HFFc6 (cell line): Measurements from ENCODE around the gene WASF1. TPM values are rescaled to one million over a fixed set of nuclear protein-coding genes. Genes with fewer than 3 reads are reported as not detected.
A peak's percentile ranks its signal among the peaks of the same experiment; 100 is the strongest.

Experiments used
- DNase-seq: peaks from one replicate; pipeline ENCODE4 v3.0.0-alpha.2; 2018
- H3K27ac Mint-ChIP-seq: 2 replicates; pipeline ENCODE4 v1.8.0; 2020; ENCODE audit warnings: mild to moderate bottlenecking, mixed read lengths
- H3K27me3 Mint-ChIP-seq: 2 replicates; pipeline ENCODE4 v1.8.0; 2021; ENCODE audit warnings: mild to moderate bottlenecking, moderate library complexity, mixed read lengths; ENCODE audit not compliant: insufficient read depth
- H3K36me3 Mint-ChIP-seq: 2 replicates; pipeline ENCODE4 v1.8.0; 2021; ENCODE audit warnings: low read depth, mixed read lengths
- H3K4me1 Mint-ChIP-seq: 2 replicates; pipeline ENCODE4 v1.8.0; 2020; ENCODE audit warnings: low read depth, mixed read lengths
- H3K4me3 Mint-ChIP-seq: 2 replicates; pipeline ENCODE4 v1.8.0; 2020; ENCODE audit warnings: mild to moderate bottlenecking, moderate library complexity, mixed read lengths
- H3K9me3 Mint-ChIP-seq: 2 replicates; pipeline ENCODE4 v1.8.0; 2020; ENCODE audit warnings: mild to moderate bottlenecking, mixed read lengths
- CTCF ChIP-seq: fragments of 200-600 bp; sonication (generic); IDR thresholded peaks from 2 replicates; pipeline ENCODE4 v1.5.0; 2021; ENCODE audit warnings: antibody characterized with exemption, mild to moderate bottlenecking
- total RNA-seq, 6 experiments: library from RNA; stranded (reverse); fragmentation: NEBNext Ultra II Directional; extraction: Animal tissue kit (Norgen Biotek cat#: 25700); gene quantifications; 2 replicates in 1 of 6; 3 replicates in 5 of 6; pipeline ENCODE4 v1.2.3, GENCODE V29; 2021

WASF1 gene
- total RNA-seq, 6 experiments from 2014 or later = 11.6 to 13.5 (median 12.3) TPM

GRCh38 chr6:110098511-110099116 lies 80.9 kb downstream of the WASF1 start:
- no peak overlapping the region for H3K27ac Mint-ChIP-seq
- no peak for TF ChIP-seq CTCF
- peaks cover 18% of the 10 kb centered on the region for H3K4me1 Mint-ChIP-seq
- H3K9me3 Mint-ChIP-seq = no peaks in the 10 kb centered on the region
- DNase-seq = no peak
- peaks cover 10% of the 10 kb centered on the region for H3K36me3 Mint-ChIP-seq
- H3K4me3 Mint-ChIP-seq = no peak overlapping the region
- H3K27me3 Mint-ChIP-seq = no peaks in the 10 kb centered on the region

DNA sequence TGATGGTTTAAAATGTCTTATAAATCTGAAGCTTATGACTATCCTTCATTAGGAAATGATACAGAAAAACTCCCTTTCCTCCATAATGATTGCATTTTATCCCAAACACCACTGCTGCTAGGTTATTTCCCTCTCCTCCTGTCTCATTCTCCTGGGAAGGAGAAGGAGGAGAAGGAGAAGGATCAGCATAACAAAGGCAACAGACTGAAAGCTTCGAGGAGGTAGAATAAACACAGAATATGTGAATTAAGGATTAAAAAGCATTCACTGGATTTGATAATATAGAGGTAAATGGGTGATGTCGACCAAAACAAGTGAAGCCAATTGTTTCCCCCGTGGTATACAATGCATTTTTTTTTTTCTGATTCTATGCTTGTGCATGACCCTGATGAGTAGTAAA lies 82.0 kb downstream of the WASF1 start:
- H3K4me3 Mint-ChIP-seq = no peak overlapping the region
- no peak for DNase-seq
- H3K27me3 Mint-ChIP-seq = no peaks in the 10 kb centered on the region
- H3K36me3 Mint-ChIP-seq = peaks cover 7% of the 10 kb centered on the region
- no peak for TF ChIP-seq CTCF
- no peaks in the 10 kb centered on the region for H3K9me3 Mint-ChIP-seq
- peaks cover 18% of the 10 kb centered on the region for H3K4me1 Mint-ChIP-seq
- peak overlapping the region; percentile 32 for H3K27ac Mint-ChIP-seq

DNA sequence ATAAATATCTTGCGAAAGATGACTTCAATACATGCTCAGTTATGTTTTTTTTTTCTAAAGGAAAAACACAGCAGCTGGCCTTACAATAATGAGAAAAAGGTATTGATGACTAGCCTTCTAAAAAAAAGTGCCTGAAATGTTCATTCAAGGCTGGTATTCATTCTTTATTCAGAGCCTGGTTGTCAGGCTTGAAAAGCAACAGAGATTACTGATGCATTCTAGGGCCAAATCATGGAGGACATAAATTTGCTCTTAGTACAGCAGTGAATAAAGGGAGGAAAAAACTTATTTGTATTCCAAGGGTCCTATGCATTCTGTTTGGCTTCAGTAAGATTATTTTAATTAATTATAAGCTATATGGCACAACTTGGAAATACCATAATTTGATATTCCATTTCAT lies 83.5 kb downstream of the WASF1 start:
- no peaks in the 10 kb centered on the region; the same call in 1 of the 2 replicates for H3K36me3 Mint-ChIP-seq
- H3K27ac Mint-ChIP-seq = no peak overlapping the region
- TF ChIP-seq CTCF = no peak
- no peaks in the 10 kb centered on the region for H3K27me3 Mint-ChIP-seq
- H3K9me3 Mint-ChIP-seq = no peaks in the 10 kb centered on the region
- DNase-seq = no peak
- no peak overlapping the region for H3K4me3 Mint-ChIP-seq
- peaks cover 18% of the 10 kb centered on the region for H3K4me1 Mint-ChIP-seq

- TF ChIP-seq CTCF = no peak
- Mint-ChIP-seq H3K9me3 (no peaks in the 10 kb centered on the region), H3K36me3 (no peaks in the 10 kb centered on the region; the same call in 1 of the 2 replicates), H3K4me1 (peaks cover 18% of the 10 kb centered on the region), H3K27me3 (no peaks in the 10 kb centered on the region), H3K27ac (no peak overlapping the region), H3K4me3 (no peak overlapping the region)
- no peak for DNase-seq
Measured at GRCh38 chr6:110095101-110095500, 84.4 kb downstream of the WASF1 start.

GRCh38 chr6:110093981-110094380 lies 85.5 kb downstream of the WASF1 start:
- no peak for DNase-seq
- Mint-ChIP-seq H3K4me1 (peaks cover 18% of the 10 kb centered on the region), H3K27me3 (no peaks in the 10 kb centered on the region), H3K27ac (no peak overlapping the region), H3K4me3 (no peak overlapping the region), H3K9me3 (no peaks in the 10 kb centered on the region), H3K36me3 (no peaks in the 10 kb centered on the region; the same call in 1 of the 2 replicates)
- no peak for TF ChIP-seq CTCF
